Esophagus squamous epithelium (tissue), 5 donors: ENCODE results near the gene MGMT. TPM values are rescaled to one million over a fixed set of nuclear protein-coding genes. Genes with fewer than 3 reads are reported as not detected.

Experiments
- DNase-seq: peaks from one replicate; lab custom pipeline; 2025; lab: John Stamatoyannopoulos, UW
- H3K27ac ChIP-seq, 4 donors: fragments of 200-600 bp; sonication (generic); one replicate each; pipeline ENCODE4 v1.5.1; 2016 to 2019; ENCODE audit warnings: mild to moderate bottlenecking in 1 of 4
- H3K27me3 ChIP-seq, 4 donors: fragments of 200-600 bp; sonication (generic); 1 replicate in 3 of 4; 2 replicates in 1 of 4; pipeline versions ENCODE4 v1.5.1 to v1.6.0; 2017 to 2021; ENCODE audit warnings: antibody characterized with exemption in 1 of 4
- H3K36me3 ChIP-seq, 3 donors: fragments of 200-600 bp; sonication (generic); one replicate each; pipeline ENCODE4 v1.5.1; 2016 to 2019
- H3K4me1 ChIP-seq, 3 donors: fragments of 200-600 bp; sonication (generic); one replicate each; pipeline ENCODE4 v1.5.1; 2017 to 2019
- H3K4me3 ChIP-seq, 4 donors: fragments of 200-600 bp; sonication (generic); 1 replicate in 3 of 4; 2 replicates in 1 of 4; pipeline ENCODE4 v1.5.1; 2016 to 2019; ENCODE audit warnings: mild to moderate bottlenecking in 2 of 4, moderate library complexity in 1 of 4
- H3K9me3 ChIP-seq, 3 donors: fragments of 200-600 bp; sonication (generic); one replicate each; pipeline ENCODE4 v1.5.1; 2016 to 2019
- CTCF ChIP-seq, 6 experiments: fragments of 450-650 bp in 4 of 6; fragments of 200-600 bp in 2 of 6; sonication (generic) in 2 of 6; IDR thresholded peaks; one replicate each; pipeline ENCODE4 v1.5.1; 2016 to 2019; ENCODE audit warnings: antibody characterized with exemption in 6 of 6, mild to moderate bottlenecking in 4 of 6, moderate library complexity in 4 of 6
- POLR2A ChIP-seq, 4 donors: fragments of 450-650 bp; IDR thresholded peaks; one replicate each; pipeline ENCODE4 v1.6.1; 2017; ENCODE audit warnings: antibody characterized with exemption in 4 of 4, mild to moderate bottlenecking in 4 of 4, moderate library complexity in 3 of 4
- WGBS, 2 donors: methylation state at CpG; one replicate each; pipeline ENCODE4 v1.1.5; 2018; 5-methylcytosine and 5-hydroxymethylcytosine counted together
- intact Hi-C: fragments of 100-400 bp; cut with DNase I; formaldehyde crosslinking; loops from one replicate; pipeline ENCODE4 v1.15.0; 2022
- total RNA-seq, 4 donors: library from RNA; depleted of rRNA; stranded (reverse); fragments of >200 nt; gene quantifications; one replicate each; pipeline ENCODE4 v1.1.0, GENCODE V29; 2016
- donor health status: DM: yes; HTN: yes; CAD: no.

The MGMT gene
- total RNA-seq, 4 donors from 2014 or later = 15.6 to 28.8 (median 18.4) TPM

- intact Hi-C loops = no loop called here
- no peak for DNase-seq
- WGBS, 2 donors = 55 to 72% methylated on average over 5 of the region's 5 CpGs
Observed at GRCh38 chr10:129494740-129495139, 27.7 kb downstream of the MGMT start.

GRCh38 chr10:129495256-129495655 is 28.2 kb downstream of the MGMT start:
- peaks cover 0 to 8% (median 0%) of the 10 kb centered on the region in 3 donors for H3K36me3 ChIP-seq
- no peak for TF ChIP-seq CTCF (IDR thresholded peaks at IDR 0.05)
- no peak for TF ChIP-seq POLR2A (IDR thresholded peaks at IDR 0.05)
- no peaks in the 10 kb centered on the region for H3K27me3 ChIP-seq
- no peak overlapping the region for H3K4me3 ChIP-seq
- peaks cover 0 to 40% (median 21%) of the 10 kb centered on the region in 3 donors for H3K9me3 ChIP-seq
- 73 to 76% methylated on average over 6 of the region's 6 CpGs for WGBS, 2 donors
- H3K4me1 ChIP-seq = peaks cover 0 to 6% (median 0%) of the 10 kb centered on the region in 3 donors
- intact Hi-C loops = no loop called here
- H3K27ac ChIP-seq = no peak overlapping the region
- DNase-seq = no peak

More at GRCh38 chr10:129494740-129495139, 27.7 kb downstream of the MGMT start:
- H3K36me3 ChIP-seq = peaks cover 0 to 8% (median 0%) of the 10 kb centered on the region in 3 donors
- H3K9me3 ChIP-seq = peaks cover 0 to 46% (median 21%) of the 10 kb centered on the region in 3 donors
- H3K27ac ChIP-seq = no peak overlapping the region
- no peaks in the 10 kb centered on the region for H3K27me3 ChIP-seq
- TF ChIP-seq CTCF (IDR thresholded peaks at IDR 0.05) (no peak), POLR2A (IDR thresholded peaks at IDR 0.05) (no peak)
- H3K4me3 ChIP-seq = no peak overlapping the region
- H3K4me1 ChIP-seq = peaks cover 0 to 6% (median 0%) of the 10 kb centered on the region in 3 donors

GRCh38 chr10:129495698-129496097 is 28.7 kb downstream of the MGMT start:
- DNase-seq = no peak
- TF ChIP-seq CTCF (IDR thresholded peaks at IDR 0.05) = no peak
- no peak for TF ChIP-seq POLR2A (IDR thresholded peaks at IDR 0.05)
- H3K4me1 ChIP-seq = peaks cover 0 to 6% (median 0%) of the 10 kb centered on the region in 3 donors
- intact Hi-C loops = no loop called here
- H3K36me3 ChIP-seq = peaks cover 0 to 8% (median 0%) of the 10 kb centered on the region in 3 donors
- WGBS, 2 donors = 68 to 75% methylated on average over 8 of the region's 8 CpGs
- no peak overlapping the region for H3K4me3 ChIP-seq
- peaks cover 0 to 36% (median 19%) of the 10 kb centered on the region in 3 donors for H3K9me3 ChIP-seq
- no peak overlapping the region for H3K27ac ChIP-seq
- no peaks in the 10 kb centered on the region for H3K27me3 ChIP-seq

- DNase-seq = no peak
Observed at GRCh38 chr10:129497013-129497412, 30.0 kb downstream of the MGMT start.

More at GRCh38 chr10:129497013-129497412, 30.0 kb downstream of the MGMT start:
- no peaks in the 10 kb centered on the region for H3K27me3 ChIP-seq
- H3K4me1 ChIP-seq = peaks cover 0 to 6% (median 0%) of the 10 kb centered on the region in 3 donors
- H3K27ac ChIP-seq = no peak overlapping the region
- 85 to 90% methylated on average over 5 to 7 of the region's 8 CpGs for WGBS, 2 donors
- H3K36me3 ChIP-seq = peaks cover 0 to 8% (median 0%) of the 10 kb centered on the region in 3 donors
- H3K4me3 ChIP-seq = no peak overlapping the region
- peaks cover 0 to 24% (median 6%) of the 10 kb centered on the region in 3 donors for H3K9me3 ChIP-seq
- TF ChIP-seq POLR2A (IDR thresholded peaks at IDR 0.05) (no peak), CTCF (IDR thresholded peaks at IDR 0.05) (no peak)
- intact Hi-C loops = no loop called here
